HPDE6-E6E7 (cell line): ENCODE measurements around the gene JADE2.
"Not testable (repeated sequence)": the region's sequence is repeated elsewhere in the genome, so short reads cannot be mapped to it uniquely, and the experiment has no call there.

Source experiments
- DNase-seq: peaks from one replicate; pipeline ENCODE4 v3.0.0; 2011; ENCODE audit warnings: missing footprints; ENCODE audit errors: extremely low spot score

Gene JADE2

DNA sequence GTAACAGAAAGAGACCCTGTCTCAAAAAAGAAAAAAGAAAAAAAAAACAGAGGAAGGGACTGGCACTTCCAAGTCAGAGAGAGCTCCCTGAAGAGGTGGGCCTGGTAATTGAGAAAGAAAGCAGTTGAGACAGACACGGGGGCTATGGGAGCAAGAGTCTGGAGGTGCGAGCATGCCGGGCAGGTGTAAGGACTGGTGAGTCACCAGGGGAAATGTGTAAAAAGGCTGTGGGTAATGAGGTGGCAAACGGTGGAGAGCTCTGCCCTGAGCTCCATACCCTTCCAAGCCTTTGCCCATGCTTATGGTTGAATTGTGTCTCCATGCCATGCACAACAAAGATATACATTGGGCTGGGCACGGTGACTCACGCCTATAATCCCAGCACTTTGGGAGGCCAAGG is 18.0 kb upstream of the JADE2 start:
- no peak for DNase-seq

GRCh38 chr5:134508521-134509195 is 16.8 kb upstream of the JADE2 start:
- no peak for DNase-seq

DNA sequence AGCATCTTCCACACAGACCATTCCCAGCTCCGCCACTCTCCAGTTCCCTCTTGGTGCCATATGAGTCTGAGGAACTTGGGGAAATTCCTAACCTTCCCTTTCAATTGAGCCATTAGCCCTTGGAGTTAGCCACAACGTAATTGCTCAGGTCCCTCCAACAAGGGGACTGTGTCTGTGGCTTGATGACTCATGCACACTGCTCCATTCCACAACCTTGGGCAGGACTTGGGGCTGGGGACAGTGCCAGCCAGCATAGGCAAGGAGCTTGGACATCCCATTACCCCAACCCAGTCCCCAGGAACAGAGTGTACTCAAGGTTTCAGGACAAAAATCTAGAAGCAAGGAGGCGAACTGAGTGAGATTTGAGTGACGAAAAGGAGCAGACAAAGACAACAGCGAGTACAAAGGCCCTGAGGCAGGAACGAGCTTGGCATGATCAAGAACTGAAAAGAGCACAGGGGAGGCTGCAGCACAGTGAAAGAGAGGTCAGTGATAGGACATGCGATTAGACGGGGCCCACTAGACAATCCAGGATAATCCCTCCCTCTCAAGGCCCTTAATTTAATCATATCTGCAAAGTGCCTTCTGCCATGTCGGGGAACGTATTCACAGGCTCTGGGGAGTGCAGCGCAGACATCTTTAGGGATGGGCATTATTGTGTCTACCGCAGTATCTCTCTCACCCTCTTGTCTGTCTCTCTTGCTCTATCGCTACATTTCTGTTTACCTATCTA is 16.0 kb upstream of the JADE2 start:
- DNase-seq, result no peak

DNA sequence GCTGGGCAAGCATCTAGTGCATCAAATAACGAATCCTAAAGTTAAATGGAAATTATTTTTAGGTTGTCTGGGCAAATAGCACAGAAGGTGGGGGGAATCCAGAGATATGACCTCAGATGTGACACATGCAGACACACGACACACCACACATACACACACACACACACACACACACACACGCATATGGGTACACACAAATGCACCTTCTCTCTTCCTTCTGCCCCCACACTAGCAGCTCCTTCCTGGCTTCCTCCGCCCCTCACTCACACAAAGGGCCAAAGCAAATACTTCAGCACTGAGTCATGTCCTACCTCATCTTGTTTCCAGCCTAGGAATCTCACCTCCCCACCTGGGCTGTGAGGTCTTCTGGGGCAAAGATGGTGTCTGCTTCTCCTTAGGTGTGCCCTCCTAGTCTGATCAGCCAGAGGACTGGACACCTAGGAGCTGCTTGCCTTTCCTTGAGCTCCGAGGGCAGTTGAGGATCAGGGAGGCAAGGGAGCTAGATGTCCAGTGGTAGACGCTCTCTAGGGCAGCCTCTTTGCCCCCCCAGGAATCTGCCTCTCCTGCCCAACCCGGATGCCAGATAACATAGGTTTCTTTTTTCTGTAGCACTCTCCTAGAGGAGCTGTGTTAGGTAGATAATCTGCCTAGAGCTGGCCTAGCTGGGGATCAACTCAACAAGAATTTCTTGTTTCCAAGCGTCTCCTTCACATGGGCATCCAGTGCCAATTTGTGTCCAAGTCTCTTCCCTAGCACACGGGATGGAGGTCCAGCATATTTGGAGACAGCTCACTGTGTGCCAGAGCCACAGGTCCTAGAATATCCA is 14.3 kb upstream of the JADE2 start:
- DNase-seq, result peak; percentile 66

DNA sequence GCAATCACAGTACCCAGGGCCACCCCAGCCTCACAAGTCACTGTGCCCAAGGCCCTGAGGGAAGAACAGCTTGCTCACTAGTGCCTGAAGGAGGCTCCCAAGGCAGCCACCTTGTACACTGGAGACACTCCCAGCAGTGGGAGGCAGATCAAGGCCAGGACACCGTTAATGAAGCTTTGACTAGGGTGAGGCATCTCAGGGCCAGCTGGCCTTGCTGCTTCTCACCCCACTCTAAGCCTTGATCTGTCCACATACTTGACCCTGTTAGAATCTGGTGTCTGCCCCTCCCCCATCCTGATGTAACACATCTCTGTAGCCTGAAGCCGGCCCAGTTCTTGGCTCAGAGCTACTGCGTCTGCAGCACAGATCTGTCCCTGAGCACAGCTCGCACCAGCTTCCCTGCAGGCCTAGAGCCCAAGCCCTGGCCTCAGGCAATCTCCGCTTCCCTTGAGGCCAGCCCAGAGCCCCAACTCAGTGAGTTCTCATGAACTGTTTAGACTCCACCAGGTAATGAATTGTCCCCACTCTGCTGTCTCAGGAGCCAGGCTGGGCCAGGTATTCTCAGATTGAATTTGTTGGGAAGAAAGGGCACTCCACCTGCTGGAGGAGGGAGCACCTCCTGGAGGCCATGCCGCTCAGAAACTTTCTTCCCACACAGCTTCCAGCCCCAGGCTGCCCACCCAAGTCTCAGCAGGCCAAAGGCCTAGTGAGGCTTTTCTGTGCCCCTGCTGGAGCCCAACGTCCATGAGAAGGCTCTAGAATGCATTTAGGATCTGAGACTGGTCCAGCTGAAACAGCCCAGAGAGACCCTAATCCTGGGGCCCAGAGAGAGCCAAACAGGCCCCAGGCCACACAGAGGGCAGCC is 13.4 kb upstream of the JADE2 start:
- no peak for DNase-seq

DNA sequence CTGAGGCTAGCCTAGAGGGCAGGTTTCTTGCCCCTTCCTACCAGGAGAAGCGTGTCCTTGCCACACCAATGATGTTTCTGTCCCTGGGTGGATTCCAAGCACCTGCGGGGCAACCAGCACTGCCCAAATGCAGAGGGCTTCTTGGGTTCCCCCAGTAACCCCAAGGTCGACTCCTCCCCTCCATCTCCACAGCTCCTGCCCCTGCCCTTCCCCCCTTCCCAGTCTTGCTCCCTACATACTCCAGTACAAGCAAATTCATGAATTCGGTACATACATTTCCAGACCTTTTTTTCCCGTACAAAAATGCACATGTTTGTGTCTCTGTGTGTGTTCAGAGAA is 12.8 kb upstream of the JADE2 start:
- DNase-seq, result no peak

GRCh38 chr5:134515801-134516200 is 9.7 kb upstream of the JADE2 start:
- no peak for DNase-seq

DNA sequence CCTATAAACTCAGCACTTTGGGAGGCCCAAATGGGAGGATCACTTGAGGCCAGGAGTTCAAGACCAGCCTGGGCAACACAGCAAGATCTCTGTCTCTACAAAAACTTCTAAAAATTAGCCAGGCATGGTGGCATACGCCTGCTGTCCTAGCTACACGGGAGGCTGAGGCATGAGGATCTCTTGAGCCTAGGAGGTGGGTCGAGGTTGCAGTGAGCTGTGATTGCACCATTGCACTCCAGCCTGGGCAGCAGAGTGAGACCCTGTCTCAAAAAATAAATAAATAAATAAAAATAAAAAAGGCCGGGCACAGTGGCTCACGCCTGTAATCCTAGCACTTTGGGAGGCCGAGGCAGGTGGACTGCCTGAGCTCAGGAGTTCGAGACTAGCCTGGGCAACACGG is 8.5 kb upstream of the JADE2 start:
- not testable (repeated sequence) for DNase-seq

DNA sequence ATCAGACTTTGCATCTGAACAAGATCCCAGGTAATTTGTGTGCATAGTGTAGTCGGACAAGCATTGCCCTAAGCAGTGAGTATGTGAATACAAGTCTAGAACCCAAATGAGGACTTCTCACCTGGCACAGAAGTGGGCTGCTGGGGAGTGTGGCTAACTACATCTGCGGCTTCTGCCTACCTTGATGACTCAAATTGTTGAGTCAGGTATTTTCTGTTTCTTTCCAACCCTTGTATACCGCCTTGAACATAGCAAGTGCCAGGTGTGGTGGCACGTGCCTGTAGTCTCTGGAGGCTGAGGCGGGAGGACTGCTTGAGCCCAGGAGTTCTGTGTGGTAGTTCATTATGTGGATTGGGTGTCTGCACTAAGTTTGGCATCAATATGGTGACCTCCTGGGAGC is 7.9 kb upstream of the JADE2 start:
- DNase-seq, result no peak

- no peak for DNase-seq
Observed at GRCh38 chr5:134519989-134520388, 5.5 kb upstream of the JADE2 start.

DNA sequence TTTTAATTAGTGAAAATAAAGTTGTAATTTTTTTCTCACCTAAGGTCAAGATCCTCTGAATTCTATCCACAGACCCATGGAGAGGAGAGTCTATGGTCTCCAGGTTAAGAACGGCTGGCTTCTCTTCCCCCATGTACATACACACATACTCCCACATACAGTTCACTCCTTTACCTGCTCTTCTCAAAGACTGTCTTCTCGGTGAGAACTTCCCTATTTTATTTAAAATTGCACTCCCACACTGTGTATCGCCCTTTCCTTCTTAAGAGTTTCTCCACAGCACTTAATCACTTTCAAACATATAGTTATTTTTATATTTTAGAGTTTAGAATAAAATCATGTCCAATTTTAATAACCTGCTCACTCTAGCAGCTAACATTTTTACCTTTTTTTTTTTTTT is 3.6 kb upstream of the JADE2 start:
- DNase-seq, result no peak

GRCh38 chr5:134523543-134524271 is 1.8 kb upstream of the JADE2 start:
- no peak for DNase-seq

DNA sequence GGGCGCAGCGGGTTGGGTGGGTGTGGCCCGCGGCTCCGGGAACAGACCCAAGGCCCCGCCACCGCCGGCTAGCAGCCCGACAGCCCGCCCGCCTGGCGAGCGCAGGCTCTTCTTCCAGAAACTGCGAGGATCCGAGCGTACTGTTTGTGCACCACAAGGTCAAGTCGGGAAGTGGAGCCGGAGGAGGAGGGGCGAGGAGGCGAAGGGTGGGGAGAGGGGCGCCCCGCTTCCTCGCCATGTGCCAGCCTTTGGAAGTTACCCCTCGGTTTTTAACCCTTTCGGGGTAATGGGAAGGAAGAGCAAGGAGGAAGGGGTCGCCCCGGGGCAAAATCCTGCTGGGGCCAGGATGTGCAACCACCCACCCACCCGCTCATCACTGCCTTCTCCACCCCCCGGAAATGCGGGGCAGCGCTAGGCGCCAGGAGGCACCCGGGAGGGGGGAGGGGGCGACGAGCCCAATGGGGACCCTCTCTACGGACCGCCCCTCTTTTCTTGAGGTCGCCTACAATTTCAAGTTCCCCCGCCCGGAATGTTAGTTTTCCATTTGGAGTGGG is 1.1 kb upstream of the JADE2 start:
- peak; percentile 53 for DNase-seq

DNA sequence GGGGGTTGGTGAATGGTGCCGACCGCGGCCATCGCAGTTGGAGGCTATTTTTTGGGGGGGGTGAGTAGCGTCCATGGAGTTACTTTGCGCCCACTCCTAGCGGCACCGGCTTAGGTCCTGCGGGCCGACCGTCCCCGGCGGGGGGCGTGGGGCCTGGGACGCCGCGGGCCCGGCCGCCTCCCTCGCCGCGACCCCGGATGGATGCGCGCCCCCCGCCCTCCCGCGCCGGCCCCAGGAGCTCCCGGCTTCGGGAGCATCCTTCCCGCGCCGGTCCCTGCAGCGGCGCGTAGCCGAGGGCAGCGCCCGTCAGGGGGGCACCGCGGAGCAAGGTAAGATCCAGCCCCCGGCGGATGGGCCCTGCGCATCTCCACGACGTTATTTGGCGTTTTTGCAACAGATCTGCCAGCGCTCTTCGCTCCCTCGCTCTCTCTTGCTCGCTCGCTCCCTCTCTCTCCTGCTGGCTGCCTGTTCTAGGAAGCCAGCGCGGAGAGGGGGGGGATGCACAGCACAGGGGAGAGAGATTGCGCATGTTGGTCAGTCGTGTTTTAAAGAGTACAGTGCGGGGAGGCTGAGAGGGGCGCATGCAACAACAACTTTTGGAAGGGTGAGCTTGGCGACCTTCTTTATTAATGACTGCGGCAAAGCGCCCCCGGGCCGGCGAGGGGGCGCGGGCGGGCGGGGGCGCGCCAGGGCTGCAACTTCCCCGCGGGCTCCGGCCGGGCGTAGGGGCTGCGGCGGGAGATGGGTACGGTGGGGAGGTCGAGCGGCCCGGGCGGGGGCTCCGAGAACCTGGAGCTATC is 413 bp downstream of the JADE2 start:
- peak; percentile 68 for DNase-seq

DNA sequence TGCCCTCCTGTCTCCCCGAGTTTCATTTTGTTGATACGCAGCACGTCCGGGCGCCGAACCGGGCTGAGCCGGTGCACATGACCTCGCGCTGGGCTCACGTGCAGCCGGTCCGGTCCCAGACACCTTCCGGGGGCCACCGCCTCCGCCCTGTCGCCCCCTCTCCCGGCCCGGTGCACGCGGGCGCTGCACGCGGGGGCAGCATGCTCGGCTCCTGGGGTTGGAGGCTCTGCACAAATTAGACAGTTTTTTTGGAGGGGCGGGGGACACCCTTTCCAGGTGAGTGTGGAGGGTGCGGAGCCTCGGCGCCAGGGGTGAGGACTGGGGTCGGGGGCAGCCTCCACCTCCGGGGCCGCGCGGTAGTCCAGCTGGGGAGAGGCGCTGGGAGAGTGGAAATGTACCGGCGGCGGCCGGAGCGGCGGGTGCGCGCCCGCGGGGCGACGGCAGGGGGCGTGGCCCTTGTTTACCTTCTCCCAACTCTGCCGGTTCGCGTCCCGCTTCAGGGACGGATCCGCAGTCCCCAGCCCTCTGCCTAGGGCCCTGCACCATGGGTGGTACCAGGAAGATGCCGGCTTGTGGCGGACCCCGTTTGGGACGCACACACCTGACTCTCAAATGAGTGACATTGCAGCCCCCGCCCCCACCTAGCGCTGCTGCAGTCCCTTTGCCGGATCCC is 1.1 kb downstream of the JADE2 start:
- DNase-seq, result peak; percentile 40

DNA sequence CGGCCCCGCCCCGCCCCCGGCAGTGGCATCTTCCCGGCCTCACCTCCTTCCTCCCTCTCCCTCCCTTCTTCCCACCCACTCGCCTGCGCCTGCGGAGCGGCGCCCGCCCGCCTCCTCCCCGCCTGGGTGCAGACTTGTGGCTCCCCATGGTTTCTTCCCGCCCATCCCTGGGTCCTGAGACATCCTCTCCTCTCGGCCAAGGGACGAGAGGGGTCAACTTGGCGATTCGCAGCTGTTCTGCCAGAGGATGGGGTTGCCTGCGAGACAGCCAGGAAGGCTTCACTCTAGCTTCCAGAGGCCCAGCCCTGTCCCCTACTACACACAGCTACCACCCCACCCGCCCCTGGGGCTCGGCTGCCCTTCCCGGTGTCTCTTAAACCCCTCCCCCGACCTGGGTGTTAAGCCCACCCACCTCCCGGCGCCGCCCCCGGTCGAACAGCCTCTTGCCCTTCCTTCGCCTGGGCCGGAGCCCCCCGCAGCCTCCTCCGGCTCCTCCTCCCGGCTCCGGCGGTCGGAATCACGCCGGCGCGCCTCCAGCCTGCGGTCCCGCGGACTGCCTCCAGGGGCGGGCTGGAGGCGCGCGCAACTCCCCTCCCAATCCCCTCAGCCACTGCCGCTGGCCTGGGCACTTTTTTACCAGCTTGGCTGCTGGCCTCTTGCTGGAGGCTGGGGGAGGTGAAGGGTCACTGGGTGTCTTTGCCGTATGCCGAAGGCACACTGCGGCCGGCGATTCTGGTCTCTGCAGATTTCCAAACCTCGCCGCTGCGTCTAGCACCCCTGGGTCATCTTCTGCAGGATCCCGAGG is 1.9 kb downstream of the JADE2 start:
- peak; percentile 82 for DNase-seq

DNA sequence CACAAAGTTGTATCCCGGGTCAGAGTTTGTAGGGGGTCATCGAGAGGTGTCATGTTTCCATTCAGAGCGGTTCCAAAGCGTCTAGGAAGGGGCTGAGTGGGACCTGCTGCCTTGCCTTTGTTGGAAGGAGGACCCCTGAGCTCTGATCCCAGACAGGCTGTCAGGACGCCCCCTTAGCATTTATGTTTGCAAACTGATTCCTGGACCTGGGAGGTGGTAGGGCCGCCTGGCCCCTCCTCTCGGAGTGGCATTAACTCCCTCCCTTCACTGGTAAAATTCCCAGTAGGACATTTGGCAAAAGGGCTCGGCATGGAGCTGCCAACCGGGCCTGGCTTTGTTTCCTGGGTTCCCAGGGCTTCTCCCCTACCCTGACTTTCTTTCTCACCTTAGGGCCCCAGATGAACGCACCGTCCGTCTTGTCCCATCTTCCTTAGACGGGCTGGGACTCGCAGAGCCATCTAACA is 2.5 kb downstream of the JADE2 start:
- DNase-seq, result no peak

- no peak for DNase-seq
Observed at GRCh38 chr5:134528556-134528955, 3.1 kb downstream of the JADE2 start.
